Peyer's patch (tissue), 4 donors: ENCODE measurements around the gene CEP85.

ENCODE experiments used
- CTCF ChIP-seq, 6 experiments: fragments of 450-650 bp in 4 of 6; fragments of 200-600 bp in 2 of 6; sonication (generic) in 1 of 6; IDR thresholded peaks; one replicate each; pipeline ENCODE4 v1.5.1; 2017 to 2019; ENCODE audit warnings: antibody characterized with exemption in 6 of 6, mild to moderate bottlenecking in 3 of 6, moderate library complexity in 1 of 6
- POLR2A ChIP-seq, 2 donors: fragments of 450-650 bp; IDR thresholded peaks; one replicate each; pipeline ENCODE4 v1.5.1; 2017; ENCODE audit warnings: antibody characterized with exemption in 2 of 2, mild to moderate bottlenecking in 2 of 2, moderate library complexity in 2 of 2

GRCh38 chr1:26237230-26237966 is 3.4 kb downstream of the CEP85 start:
- TF ChIP-seq CTCF (IDR thresholded peaks at IDR 0.05) (no peak), POLR2A (IDR thresholded peaks at IDR 0.05) (no peak)
